ENCODE measurements around the gene PRRC2A.

PRRC2A gene

DNA sequence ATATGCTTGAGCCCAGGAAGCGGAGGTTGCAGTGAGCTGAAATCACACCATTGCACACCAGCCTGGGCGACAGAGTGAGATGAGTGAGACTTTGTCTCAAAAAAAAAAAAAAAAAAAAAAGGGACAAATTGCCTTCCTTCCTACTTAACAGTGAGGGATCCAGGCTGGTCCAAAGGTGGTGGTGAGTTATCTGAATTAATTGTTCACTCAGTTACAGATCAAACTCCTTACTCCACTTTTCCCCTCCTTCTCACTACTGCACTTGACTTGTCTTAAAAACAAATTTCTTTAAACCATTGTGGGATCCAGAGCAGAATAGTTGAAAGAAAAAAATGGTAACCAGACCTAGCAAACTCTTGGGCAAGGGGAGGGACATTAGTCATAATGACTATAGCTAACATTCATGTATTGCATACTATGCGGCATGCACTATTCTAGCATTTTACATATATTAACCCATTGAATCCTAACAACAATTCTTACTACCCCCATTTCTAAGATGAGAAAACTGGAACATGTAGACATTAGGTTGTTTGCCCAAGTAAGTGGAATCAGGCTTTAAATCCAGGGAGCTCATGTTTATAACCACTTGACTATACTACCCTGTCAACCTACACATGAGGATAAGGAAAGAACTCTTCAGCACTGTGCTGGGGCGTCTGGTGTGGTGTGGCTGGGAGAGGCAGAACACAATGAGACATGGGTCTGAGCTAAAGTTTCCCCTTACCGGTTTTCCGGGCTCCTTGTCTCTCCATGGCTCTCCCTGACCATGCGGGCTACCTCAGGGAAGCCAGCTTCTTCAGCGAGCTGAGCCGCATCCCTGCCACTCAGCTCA lies 42.8 kb downstream of the PRRC2A start:
- H3K4me2 ChIP-seq (ENCODE audit: low read depth, low read length): peak overlapping the region; percentile 97
- no peaks in the 10 kb centered on the region for H3K27me3 ChIP-seq (replicated peaks; ENCODE audit: insufficient read depth, low read length)
- H3K9me2 ChIP-seq (replicated peaks; ENCODE audit: insufficient read depth, low read length): no peaks in the 10 kb centered on the region
- H3K9ac ChIP-seq (ENCODE audit: low read length): peak overlapping the region; percentile 100; the same call in 1 of the 2 replicates
- DNase-seq: no peak
- H3K4me3 ChIP-seq (ENCODE audit: low read length): peak overlapping the region; percentile 99
- TF ChIP-seq EZH2 (optimal IDR thresholded peaks at IDR 0.05; ENCODE audit: low read depth, low read length) (no peak), EZH2phosphoT487 (IDR thresholded peaks at IDR 0.05; ENCODE audit: low read length) (no peak)
- TF ChIP-seq, protein P1, sequence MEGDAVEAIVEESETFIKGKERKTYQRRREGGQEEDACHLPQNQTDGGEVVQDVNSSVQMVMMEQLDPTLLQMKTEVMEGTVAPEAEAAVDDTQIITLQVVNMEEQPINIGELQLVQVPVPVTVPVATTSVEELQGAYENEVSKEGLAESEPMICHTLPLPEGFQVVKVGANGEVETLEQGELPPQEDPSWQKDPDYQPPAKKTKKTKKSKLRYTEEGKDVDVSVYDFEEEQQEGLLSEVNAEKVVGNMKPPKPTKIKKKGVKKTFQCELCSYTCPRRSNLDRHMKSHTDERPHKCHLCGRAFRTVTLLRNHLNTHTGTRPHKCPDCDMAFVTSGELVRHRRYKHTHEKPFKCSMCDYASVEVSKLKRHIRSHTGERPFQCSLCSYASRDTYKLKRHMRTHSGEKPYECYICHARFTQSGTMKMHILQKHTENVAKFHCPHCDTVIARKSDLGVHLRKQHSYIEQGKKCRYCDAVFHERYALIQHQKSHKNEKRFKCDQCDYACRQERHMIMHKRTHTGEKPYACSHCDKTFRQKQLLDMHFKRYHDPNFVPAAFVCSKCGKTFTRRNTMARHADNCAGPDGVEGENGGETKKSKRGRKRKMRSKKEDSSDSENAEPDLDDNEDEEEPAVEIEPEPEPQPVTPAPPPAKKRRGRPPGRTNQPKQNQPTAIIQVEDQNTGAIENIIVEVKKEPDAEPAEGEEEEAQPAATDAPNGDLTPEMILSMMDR (IDR thresholded peaks at IDR 0.05; ENCODE audit: low read length): no peak
- H4K20me1 ChIP-seq (ENCODE audit: insufficient read depth, low read length): no peaks in the 10 kb centered on the region
- H3K4me1 ChIP-seq (ENCODE audit: low read length): peaks cover 40% of the 10 kb centered on the region
- H3K27ac ChIP-seq (ENCODE audit: low read length): no peak overlapping the region
- H3F3A ChIP-seq (ENCODE audit: insufficient read depth, low read length): peaks cover 20% of the 10 kb centered on the region
- no peak overlapping the region for H2AFZ ChIP-seq (ENCODE audit: low read length)
- peaks cover 78% of the 10 kb centered on the region for H3K79me2 ChIP-seq (ENCODE audit: low read length)
- H3K9me3 ChIP-seq (replicated peaks; ENCODE audit: insufficient read depth, low read length): no peaks in the 10 kb centered on the region
- peaks cover 6% of the 10 kb centered on the region; the same call in 1 of the 2 replicates for H3K36me3 ChIP-seq (replicated peaks; ENCODE audit: insufficient read depth, low read length)

DNA sequence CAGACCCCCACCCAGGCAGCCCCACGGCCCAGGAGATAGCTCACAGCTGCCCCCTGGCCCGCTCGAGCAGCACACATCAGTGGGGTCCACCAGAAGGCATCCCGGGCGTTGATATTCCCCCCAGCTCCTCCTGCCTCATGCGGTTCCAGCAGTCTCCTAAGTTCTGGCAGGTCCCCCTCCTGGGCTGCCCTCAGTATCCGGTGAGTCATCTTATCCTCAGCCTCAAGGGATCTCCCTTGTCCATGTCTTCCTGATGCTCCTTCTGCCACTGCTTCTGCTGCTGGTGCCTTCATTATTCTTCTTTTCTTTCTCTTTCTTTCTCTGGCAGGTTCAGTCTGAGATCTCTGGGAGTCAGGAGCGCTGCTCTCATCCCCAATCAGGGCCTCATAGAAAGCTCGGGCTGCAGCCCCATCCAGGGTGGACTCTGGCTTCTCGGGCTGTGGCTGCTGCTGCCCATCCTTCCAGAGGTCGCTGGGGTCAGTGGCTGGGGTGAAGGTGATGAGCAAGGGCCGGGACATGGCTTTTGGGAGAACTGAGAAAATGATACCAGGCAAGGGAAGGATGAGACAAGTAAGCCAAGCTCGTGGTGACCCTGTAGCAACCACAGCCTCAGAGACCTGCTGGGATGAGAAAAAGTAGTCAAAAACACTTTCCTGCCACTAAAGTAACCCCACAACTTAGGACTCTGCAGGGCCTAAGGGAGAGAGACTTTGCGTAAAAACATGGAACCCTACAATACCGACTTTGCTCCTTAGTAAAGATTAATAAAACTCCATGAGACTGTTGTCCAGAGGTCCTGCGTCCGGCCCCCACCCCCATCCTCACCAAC lies 43.7 kb downstream of the PRRC2A start:
- Histone ChIP-seq H2AFZ (ENCODE audit: low read length) (peak overlapping the region; percentile 82; the same call in 1 of the 2 replicates), H3K27me3 (replicated peaks; ENCODE audit: insufficient read depth, low read length) (no peaks in the 10 kb centered on the region), H3F3A (ENCODE audit: insufficient read depth, low read length) (peaks cover 20% of the 10 kb centered on the region), H3K9me2 (replicated peaks; ENCODE audit: insufficient read depth, low read length) (no peaks in the 10 kb centered on the region), H3K79me2 (ENCODE audit: low read length) (peaks cover 78% of the 10 kb centered on the region), H3K4me1 (ENCODE audit: low read length) (peaks cover 36% of the 10 kb centered on the region), H3K36me3 (replicated peaks; ENCODE audit: insufficient read depth, low read length) (peaks cover 13% of the 10 kb centered on the region), H3K9ac (ENCODE audit: low read length) (peak overlapping the region; percentile 100), H4K20me1 (ENCODE audit: insufficient read depth, low read length) (no peaks in the 10 kb centered on the region), H3K27ac (ENCODE audit: low read length) (peak overlapping the region; percentile 99; the same call in 1 of the 2 replicates), H3K4me3 (ENCODE audit: low read length) (peak overlapping the region; percentile 99), H3K9me3 (replicated peaks; ENCODE audit: insufficient read depth, low read length) (no peaks in the 10 kb centered on the region), H3K4me2 (ENCODE audit: low read depth, low read length) (peak overlapping the region; percentile 97)
- peak; percentile 10 for DNase-seq
- TF ChIP-seq, protein P1 (IDR thresholded peaks at IDR 0.05; ENCODE audit: low read length): no peak
- TF ChIP-seq EZH2phosphoT487 (IDR thresholded peaks at IDR 0.05; ENCODE audit: low read length): no peak
- no peak for TF ChIP-seq EZH2 (optimal IDR thresholded peaks at IDR 0.05; ENCODE audit: low read depth, low read length)

DNA sequence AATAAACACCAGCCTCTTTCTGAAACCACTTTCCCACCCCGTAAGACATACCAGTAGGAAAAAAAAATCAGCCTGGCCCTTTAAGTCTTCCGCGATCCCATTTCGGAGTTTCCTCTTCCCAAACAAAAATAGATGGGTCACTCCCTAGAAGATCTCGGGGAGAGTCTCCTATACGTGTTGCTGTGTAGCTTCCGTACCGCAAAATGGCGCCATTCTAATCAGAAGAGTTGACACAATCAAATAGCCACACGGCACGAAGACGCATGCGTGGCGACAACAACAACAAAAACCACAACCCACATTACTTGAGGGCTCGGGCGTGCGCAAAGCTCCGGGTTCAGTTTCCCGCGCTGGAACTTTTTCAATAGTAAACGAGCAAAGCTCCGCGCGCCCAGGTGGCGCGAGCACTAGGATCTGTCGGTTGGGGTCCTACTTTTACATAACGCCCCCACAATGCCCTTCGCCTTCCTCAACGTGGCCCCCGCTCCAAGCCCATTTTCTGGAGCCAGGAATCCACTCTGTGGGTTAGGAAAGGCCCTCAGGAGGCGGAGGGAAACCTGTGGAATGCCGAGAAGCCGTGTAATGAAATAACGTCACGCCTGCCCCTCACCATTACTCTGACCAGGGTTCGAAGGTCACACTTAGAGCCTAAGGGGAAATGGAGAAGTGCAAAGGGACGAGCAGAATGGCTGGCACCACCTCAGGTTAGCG lies 44.4 kb downstream of the PRRC2A start, which contains the start of gene GPANK1:
Gene GPANK1, minus strand, starts transcription at position 208 of the 711 bp plus-strand sequence. CDS start 519 bp downstream, outside the sequence.
- H3K27ac ChIP-seq (ENCODE audit: low read length): peak within 1 kb of the TSS; percentile 99
- no peak for TF ChIP-seq EZH2 (optimal IDR thresholded peaks at IDR 0.05; ENCODE audit: low read depth, low read length)
- TF ChIP-seq, protein P1 (IDR thresholded peaks at IDR 0.05; ENCODE audit: low read length): no peak
- no peak for TF ChIP-seq EZH2phosphoT487 (IDR thresholded peaks at IDR 0.05; ENCODE audit: low read length)
- peaks cover 13% of the 10 kb centered on the region for H3K36me3 ChIP-seq (replicated peaks; ENCODE audit: insufficient read depth, low read length)
- DNase-seq: peak; percentile 96
- peak within 1 kb of the TSS; percentile 97 for H3K4me2 ChIP-seq (ENCODE audit: low read depth, low read length)
- H4K20me1 ChIP-seq (ENCODE audit: insufficient read depth, low read length): no peaks in the 10 kb centered on the region
- peaks cover 31% of the 10 kb centered on the region for H3K4me1 ChIP-seq (ENCODE audit: low read length)
- H2AFZ ChIP-seq (ENCODE audit: low read length): peak within 1 kb of the TSS; percentile 82
- H3K9me3 ChIP-seq (replicated peaks; ENCODE audit: insufficient read depth, low read length): no peaks in the 10 kb centered on the region
- H3K27me3 ChIP-seq (replicated peaks; ENCODE audit: insufficient read depth, low read length): no peaks in the 10 kb centered on the region
- H3K79me2 ChIP-seq (ENCODE audit: low read length): peaks cover 77% of the 10 kb centered on the region
- H3F3A ChIP-seq (ENCODE audit: insufficient read depth, low read length): peaks cover 20% of the 10 kb centered on the region
- peak within 1 kb of the TSS; percentile 100 for H3K9ac ChIP-seq (ENCODE audit: low read length)
- H3K9me2 ChIP-seq (replicated peaks; ENCODE audit: insufficient read depth, low read length): no peaks in the 10 kb centered on the region
- H3K4me3 ChIP-seq (ENCODE audit: low read length): peak within 1 kb of the TSS; percentile 99
